Measurements from ENCODE around the gene GALNT5. TPM values are rescaled to one million over a fixed set of nuclear protein-coding genes. Genes with fewer than 3 reads are reported as not detected.

GALNT5 gene
- total RNA-seq, 1 donor from 2014 or later: 2.2 TPM

DNA sequence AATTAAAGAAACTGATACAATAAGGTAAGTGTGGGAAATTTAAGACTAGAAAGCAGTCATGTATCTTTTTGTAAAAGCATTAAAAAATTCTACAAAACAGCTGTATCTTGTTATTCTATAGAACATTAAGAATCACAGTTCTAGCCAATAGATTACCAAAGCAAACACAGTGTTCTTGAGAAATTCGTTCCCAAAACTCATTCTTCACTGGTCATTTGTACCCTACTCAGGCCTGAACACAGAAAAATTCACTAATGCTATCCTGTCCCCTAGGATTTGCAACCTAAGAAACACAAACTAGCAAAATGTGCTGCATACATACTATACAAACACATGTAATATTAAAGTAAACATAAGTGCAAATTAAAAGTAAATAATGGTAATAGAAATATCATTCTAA lies 39.0 kb downstream of the GALNT5 start:
- Histone ChIP-seq H3K4me2 (ENCODE audit: low read length) (no peak overlapping the region), H3K27ac (ENCODE audit: low read depth, low read length) (no peak overlapping the region), H3K36me3 (ENCODE audit: insufficient read depth, low read length) (no peaks in the 10 kb centered on the region), H3K79me2 (ENCODE audit: insufficient read depth, low read length) (no peaks in the 10 kb centered on the region), H2AFZ (ENCODE audit: low read depth, low read length) (no peak overlapping the region), H3K4me3 (ENCODE audit: insufficient read depth, low read depth, low read length) (no peak overlapping the region), H3K27me3 (ENCODE audit: insufficient read depth, low read length) (no peaks in the 10 kb centered on the region), H3K9ac (ENCODE audit: low read length) (no peak overlapping the region), H3K4me1 (ENCODE audit: insufficient read depth, low read length) (no peaks in the 10 kb centered on the region), H3K9me3 (ENCODE audit: insufficient read depth, low read depth, low read length) (no peaks in the 10 kb centered on the region), H4K20me1 (ENCODE audit: insufficient read depth, low read length) (no peaks in the 10 kb centered on the region)
- no peaks in the 10 kb centered on the region for H3K4me1 Mint-ChIP-seq (ENCODE audit: low read depth, unreplicated experiment)
- H3K27me3 Mint-ChIP-seq (ENCODE audit: low read depth, unreplicated experiment): peaks cover 6% of the 10 kb centered on the region
- TF ChIP-seq EZH2 (IDR thresholded peaks at IDR 0.05; ENCODE audit: insufficient read depth, low read length): no peak
- TF ChIP-seq, protein P1, sequence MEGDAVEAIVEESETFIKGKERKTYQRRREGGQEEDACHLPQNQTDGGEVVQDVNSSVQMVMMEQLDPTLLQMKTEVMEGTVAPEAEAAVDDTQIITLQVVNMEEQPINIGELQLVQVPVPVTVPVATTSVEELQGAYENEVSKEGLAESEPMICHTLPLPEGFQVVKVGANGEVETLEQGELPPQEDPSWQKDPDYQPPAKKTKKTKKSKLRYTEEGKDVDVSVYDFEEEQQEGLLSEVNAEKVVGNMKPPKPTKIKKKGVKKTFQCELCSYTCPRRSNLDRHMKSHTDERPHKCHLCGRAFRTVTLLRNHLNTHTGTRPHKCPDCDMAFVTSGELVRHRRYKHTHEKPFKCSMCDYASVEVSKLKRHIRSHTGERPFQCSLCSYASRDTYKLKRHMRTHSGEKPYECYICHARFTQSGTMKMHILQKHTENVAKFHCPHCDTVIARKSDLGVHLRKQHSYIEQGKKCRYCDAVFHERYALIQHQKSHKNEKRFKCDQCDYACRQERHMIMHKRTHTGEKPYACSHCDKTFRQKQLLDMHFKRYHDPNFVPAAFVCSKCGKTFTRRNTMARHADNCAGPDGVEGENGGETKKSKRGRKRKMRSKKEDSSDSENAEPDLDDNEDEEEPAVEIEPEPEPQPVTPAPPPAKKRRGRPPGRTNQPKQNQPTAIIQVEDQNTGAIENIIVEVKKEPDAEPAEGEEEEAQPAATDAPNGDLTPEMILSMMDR (IDR thresholded peaks at IDR 0.05; ENCODE audit: insufficient read depth, low read depth, low read length): no peak
- FAIRE-seq (no peak), DNase-seq (ENCODE audit: low read depth) (no peak)
- H3K4me3 Mint-ChIP-seq (ENCODE audit: unreplicated experiment): no peak overlapping the region
- H3K27ac Mint-ChIP-seq (ENCODE audit: unreplicated experiment): no peak overlapping the region
- H3K36me3 Mint-ChIP-seq (ENCODE audit: low read depth, unreplicated experiment): no peaks in the 10 kb centered on the region
- H3K9me3 Mint-ChIP-seq (ENCODE audit: unreplicated experiment): no peaks in the 10 kb centered on the region

DNA sequence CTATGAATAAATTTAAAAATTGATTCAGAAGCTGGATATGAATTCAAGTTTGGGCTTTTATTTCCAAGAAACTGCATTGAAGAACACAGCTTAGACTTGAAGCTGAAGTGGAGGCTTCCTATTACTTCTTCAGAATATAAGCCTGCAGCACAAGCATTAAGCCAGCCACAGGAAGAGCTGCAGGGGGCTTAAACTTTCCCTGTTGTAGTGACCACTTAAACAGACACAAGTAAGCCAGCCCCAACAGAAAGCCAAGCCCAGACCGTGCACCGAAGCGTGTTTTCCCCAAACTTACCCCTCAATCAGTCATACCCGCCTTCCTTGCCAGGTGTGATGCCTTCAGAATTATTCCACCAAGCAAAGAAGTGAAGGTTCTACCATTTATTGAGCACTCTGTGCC lies 39.5 kb downstream of the GALNT5 start:
- Mint-ChIP-seq H3K27ac (ENCODE audit: unreplicated experiment) (no peak overlapping the region), H3K36me3 (ENCODE audit: low read depth, unreplicated experiment) (no peaks in the 10 kb centered on the region), H3K9me3 (ENCODE audit: unreplicated experiment) (no peaks in the 10 kb centered on the region), H3K4me1 (ENCODE audit: low read depth, unreplicated experiment) (no peaks in the 10 kb centered on the region), H3K27me3 (ENCODE audit: low read depth, unreplicated experiment) (peaks cover 6% of the 10 kb centered on the region), H3K4me3 (ENCODE audit: unreplicated experiment) (no peak overlapping the region)
- no peak for TF ChIP-seq EZH2 (IDR thresholded peaks at IDR 0.05; ENCODE audit: insufficient read depth, low read length)
- FAIRE-seq (no peak), DNase-seq (ENCODE audit: low read depth) (no peak)
- Histone ChIP-seq H3K27ac (ENCODE audit: low read depth, low read length) (no peak overlapping the region), H2AFZ (ENCODE audit: low read depth, low read length) (no peak overlapping the region), H3K36me3 (ENCODE audit: insufficient read depth, low read length) (no peaks in the 10 kb centered on the region), H3K4me3 (ENCODE audit: insufficient read depth, low read depth, low read length) (no peak overlapping the region), H3K4me2 (ENCODE audit: low read length) (no peak overlapping the region), H3K9ac (ENCODE audit: low read length) (no peak overlapping the region), H3K9me3 (ENCODE audit: insufficient read depth, low read depth, low read length) (no peaks in the 10 kb centered on the region), H3K4me1 (ENCODE audit: insufficient read depth, low read length) (no peaks in the 10 kb centered on the region), H3K79me2 (ENCODE audit: insufficient read depth, low read length) (no peaks in the 10 kb centered on the region), H3K27me3 (ENCODE audit: insufficient read depth, low read length) (no peaks in the 10 kb centered on the region), H4K20me1 (ENCODE audit: insufficient read depth, low read length) (no peaks in the 10 kb centered on the region)

DNA sequence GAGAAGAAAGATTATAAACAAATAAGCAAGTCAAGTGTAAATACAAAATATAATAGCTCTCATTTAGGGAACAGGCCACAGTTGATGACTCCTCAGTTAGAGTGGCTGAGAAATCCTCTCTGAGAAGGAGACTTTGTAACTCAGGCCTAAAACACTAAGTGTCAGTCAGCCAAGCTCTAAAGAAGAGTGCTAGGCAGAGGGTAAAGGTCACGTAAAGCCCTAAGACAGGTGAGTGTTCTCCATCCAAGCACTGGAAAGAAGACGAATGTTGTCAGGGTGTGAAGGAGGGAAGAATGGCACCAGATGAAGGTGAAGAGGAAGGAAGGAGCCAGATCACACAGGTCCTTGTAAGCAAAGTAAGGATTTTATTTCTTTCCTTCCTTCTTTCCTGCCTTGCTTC lies 43.8 kb downstream of the GALNT5 start:
- peaks cover 16% of the 10 kb centered on the region for H3K4me1 ChIP-seq (ENCODE audit: insufficient read depth, low read length)
- peaks cover 11% of the 10 kb centered on the region for H3K4me1 Mint-ChIP-seq (ENCODE audit: low read depth, unreplicated experiment)

More for the DNA sequence above, 43.8 kb downstream of the GALNT5 start:
- H2AFZ ChIP-seq (ENCODE audit: low read depth, low read length): no peak overlapping the region
- H4K20me1 ChIP-seq (ENCODE audit: insufficient read depth, low read length): no peaks in the 10 kb centered on the region
- H3K9me3 ChIP-seq (ENCODE audit: insufficient read depth, low read depth, low read length): no peaks in the 10 kb centered on the region
- H3K79me2 ChIP-seq (ENCODE audit: insufficient read depth, low read length): no peaks in the 10 kb centered on the region
- peaks cover 4% of the 10 kb centered on the region for H3K27me3 Mint-ChIP-seq (ENCODE audit: low read depth, unreplicated experiment)
- no peak overlapping the region for H3K4me2 ChIP-seq (ENCODE audit: low read length)
- H3K4me3 Mint-ChIP-seq (ENCODE audit: unreplicated experiment): no peak overlapping the region
- H3K4me3 ChIP-seq (ENCODE audit: insufficient read depth, low read depth, low read length): no peak overlapping the region
- no peak overlapping the region for H3K9ac ChIP-seq (ENCODE audit: low read length)
- H3K27ac Mint-ChIP-seq (ENCODE audit: unreplicated experiment): no peak overlapping the region
- no peaks in the 10 kb centered on the region for H3K27me3 ChIP-seq (ENCODE audit: insufficient read depth, low read length)
- H3K9me3 Mint-ChIP-seq (ENCODE audit: unreplicated experiment): no peaks in the 10 kb centered on the region
- FAIRE-seq (no peak), DNase-seq (ENCODE audit: low read depth) (no peak)
- no peak for TF ChIP-seq EZH2 (IDR thresholded peaks at IDR 0.05; ENCODE audit: insufficient read depth, low read length)
- TF ChIP-seq, protein P1 (IDR thresholded peaks at IDR 0.05; ENCODE audit: insufficient read depth, low read depth, low read length): no peak
- H3K36me3 ChIP-seq (ENCODE audit: insufficient read depth, low read length): no peaks in the 10 kb centered on the region
- H3K27ac ChIP-seq (ENCODE audit: low read depth, low read length): no peak overlapping the region
- H3K36me3 Mint-ChIP-seq (ENCODE audit: low read depth, unreplicated experiment): no peaks in the 10 kb centered on the region
